Measurements from ENCODE around the gene TBC1D22A.

Gene TBC1D22A

GRCh38 chr22:47034076-47034808, 271.8 kb downstream of the TBC1D22A start:
- no peak for DNase-seq (ENCODE audit: low read depth)
- no peak for TF ChIP-seq CTCF (IDR thresholded peaks at IDR 0.05; ENCODE audit: control insufficient read depth, extremely low read depth, insufficient read depth)
- H3K4me3 ChIP-seq (ENCODE audit: low read depth, low read length) = no peak overlapping the region

- H3K4me3 ChIP-seq (ENCODE audit: low read depth, low read length) = no peak overlapping the region
- DNase-seq (ENCODE audit: low read depth) = no peak
- no peak for TF ChIP-seq CTCF (IDR thresholded peaks at IDR 0.05; ENCODE audit: control insufficient read depth, extremely low read depth, insufficient read depth)
These were observed 272.5 kb downstream of the TBC1D22A start for GRCh38 chr22:47034905-47035419.

GRCh38 chr22:47035425-47035881, 273.0 kb downstream of the TBC1D22A start:
- DNase-seq (ENCODE audit: low read depth) = no peak
- no peak for TF ChIP-seq CTCF (IDR thresholded peaks at IDR 0.05; ENCODE audit: control insufficient read depth, extremely low read depth, insufficient read depth)
- H3K4me3 ChIP-seq (ENCODE audit: low read depth, low read length) = no peak overlapping the region

GRCh38 chr22:47036352-47036751, 273.9 kb downstream of the TBC1D22A start:
- DNase-seq (ENCODE audit: low read depth) = no peak
- TF ChIP-seq CTCF (IDR thresholded peaks at IDR 0.05; ENCODE audit: control insufficient read depth, extremely low read depth, insufficient read depth) = no peak
- H3K4me3 ChIP-seq (ENCODE audit: low read depth, low read length) = no peak overlapping the region

GRCh38 chr22:47036936-47037485, 274.6 kb downstream of the TBC1D22A start:
- no peak for TF ChIP-seq CTCF (IDR thresholded peaks at IDR 0.05; ENCODE audit: control insufficient read depth, extremely low read depth, insufficient read depth)
- DNase-seq (ENCODE audit: low read depth) = no peak
- H3K4me3 ChIP-seq (ENCODE audit: low read depth, low read length) = no peak overlapping the region

- H3K4me3 ChIP-seq (ENCODE audit: low read depth, low read length) = no peak overlapping the region
- no peak for DNase-seq (ENCODE audit: low read depth)
- TF ChIP-seq CTCF (IDR thresholded peaks at IDR 0.05; ENCODE audit: control insufficient read depth, extremely low read depth, insufficient read depth) = no peak
These were observed 275.9 kb downstream of the TBC1D22A start for GRCh38 chr22:47038206-47038835.
